Adipose tissue (tissue), 3 donors: Measurements from ENCODE around the gene IMPDH2. TPM values are rescaled to one million over a fixed set of nuclear protein-coding genes. Genes with fewer than 3 reads are reported as not detected.

Source experiments
- H3K27ac ChIP-seq: one replicate; pipeline ENCODE4 v1.5.1; 2013; ENCODE audit warnings: low read depth, low read length
- WGBS, 3 donors: extraction: QIAGEN DNeasy Blood & Tissue Kit; methylation state at CpG; one replicate each; pipeline ENCODE4 v1.1.7; 2013; 5-methylcytosine and 5-hydroxymethylcytosine counted together
- polyA plus RNA-seq, 3 donors: library from polyadenylated mRNA; stranded (reverse); fragments of 200-250 nt; gene quantifications; one replicate each; pipeline ENCODE4 v1.2.3, GENCODE V29; 2013
- donor health status: healthy with polysubstance abuse.
- donor health status: Bipolar disorder and iron deficiency.
- donor health status: healthy.

The IMPDH2 gene
- 100 to 1,000 TPM; 124 to 247 (median 150) TPM for polyA plus RNA-seq

GRCh38 chr3:49028673-49029562 is at the start of gene IMPDH2:
IMPDH2 (minus strand) TSS chr3:49029398; CDS start chr3:49029350, 48 bp downstream.
- 1 to 3% (median 2%) methylated on average over 55 of the region's 55 CpGs for WGBS, 3 donors

GRCh38 chr3:49076646-49077045 is 47.4 kb upstream of the IMPDH2 start:
- H3K27ac ChIP-seq = no peak overlapping the region
- 75 to 89% (median 83%) methylated on average over 4 of the region's 4 CpGs for WGBS, 3 donors

More at GRCh38 chr3:49028673-49029562, at the start of gene IMPDH2:
- H3K27ac ChIP-seq = no peak within 1 kb of the TSS

DNA sequence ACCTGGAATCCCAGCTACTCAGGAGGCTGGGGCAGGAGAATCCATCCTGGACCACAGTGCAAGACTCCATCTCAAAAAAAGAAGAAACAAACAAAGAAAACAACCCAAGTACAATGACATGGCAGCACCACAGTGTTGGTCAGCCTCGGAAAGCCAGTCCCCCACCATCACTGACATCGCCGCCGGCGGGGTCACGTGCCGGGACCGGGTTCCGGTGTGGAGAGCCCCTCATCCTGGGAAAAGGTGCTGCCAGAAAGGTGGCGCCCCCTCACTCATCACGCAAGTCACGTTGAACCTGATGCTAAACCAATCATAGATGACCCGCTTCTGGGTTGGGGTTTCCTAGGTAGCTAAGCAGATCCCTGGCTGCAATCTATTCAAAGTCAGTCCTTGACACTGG is 46.9 kb upstream of the IMPDH2 start:
- H3K27ac ChIP-seq = no peak overlapping the region
- 90 to 97% (median 96%) methylated on average over 13 of the region's 13 CpGs for WGBS, 3 donors

DNA sequence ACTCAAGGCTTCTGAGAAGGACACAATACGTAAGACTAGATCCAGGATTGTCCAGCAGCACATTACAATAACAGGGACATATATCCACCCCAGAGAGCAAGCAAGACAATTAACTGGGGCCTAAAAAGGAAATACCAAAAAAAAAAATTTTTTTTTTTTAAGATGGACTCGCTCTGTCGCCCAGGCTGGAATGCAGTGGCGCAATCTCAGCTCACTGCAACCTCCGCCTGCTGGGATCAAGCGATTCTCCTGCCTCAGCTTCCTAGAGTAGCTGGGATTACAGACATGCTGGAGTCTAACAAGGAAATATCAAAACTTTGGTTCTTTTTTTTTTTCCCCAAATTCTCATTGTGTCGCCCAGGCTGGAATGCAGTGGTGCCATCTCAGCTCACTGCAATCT is 28.8 kb upstream of the IMPDH2 start:
- 74 to 90% (median 79%) methylated on average over 7 of the region's 7 CpGs for WGBS, 3 donors
- no peak overlapping the region for H3K27ac ChIP-seq

GRCh38 chr3:49057268-49057667 is 28.1 kb upstream of the IMPDH2 start:
- 97 to 98% (median 98%) methylated on average over 10 of the region's 10 CpGs for WGBS, 3 donors
- H3K27ac ChIP-seq = no peak overlapping the region

DNA sequence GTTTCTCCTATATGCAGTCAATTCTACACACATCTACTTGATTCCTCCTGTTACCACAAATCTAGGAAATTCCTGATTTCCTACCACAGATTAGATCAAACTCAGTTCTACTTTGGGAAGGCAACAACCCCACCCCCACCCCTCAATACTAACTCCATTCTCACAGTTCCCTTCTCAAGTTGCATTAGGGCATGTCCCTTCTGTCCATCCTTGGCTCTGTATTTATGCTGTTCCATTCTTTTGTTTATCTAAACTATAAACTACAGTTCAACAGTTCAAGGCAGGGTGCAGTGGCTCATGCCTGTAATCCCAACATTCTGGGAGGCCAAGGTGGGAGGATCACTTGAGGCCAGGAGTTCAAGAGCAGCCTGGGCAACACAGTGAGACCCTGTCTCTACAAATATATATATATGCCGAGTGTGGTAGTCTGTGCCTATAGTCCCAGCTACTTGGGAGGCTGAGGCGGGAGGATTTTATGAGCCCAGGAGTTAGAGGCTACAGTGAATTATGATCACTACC is 25.2 kb upstream of the IMPDH2 start:
- H3K27ac ChIP-seq = no peak overlapping the region
- WGBS, 3 donors = 95 to 97% (median 96%) methylated on average over 2 of the region's 2 CpGs

DNA sequence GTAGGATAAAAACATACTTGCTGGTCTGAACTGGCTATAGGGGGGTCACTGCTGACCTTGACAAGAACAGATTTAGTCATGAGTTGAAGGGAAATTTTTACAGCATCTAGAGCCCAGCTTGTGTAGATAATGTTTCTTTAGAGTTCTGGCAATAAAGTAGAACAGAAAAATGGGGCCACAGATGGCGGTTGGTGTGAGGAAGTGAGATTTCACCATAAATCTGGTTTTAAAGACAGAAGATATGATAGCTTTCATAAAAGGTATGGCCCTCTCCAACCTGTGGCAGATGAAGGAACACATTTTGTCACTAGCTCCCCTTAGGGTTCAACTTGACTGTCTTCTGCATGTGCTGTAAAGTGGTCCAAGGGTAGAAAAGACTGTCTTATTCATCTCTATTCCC is 24.3 kb upstream of the IMPDH2 start:
- H3K27ac ChIP-seq = no peak overlapping the region
- WGBS, 3 donors = 57 to 93% (median 81%) methylated on average over 1 of the region's 1 CpG

GRCh38 chr3:49035281-49035680 is 6.1 kb upstream of the IMPDH2 start:
- WGBS, 3 donors = 69 to 90% (median 71%) methylated on average over 3 of the region's 3 CpGs
- H3K27ac ChIP-seq = no peak overlapping the region

- H3K27ac ChIP-seq = no peak overlapping the region
- 83 to 98% (median 88%) methylated on average over 2 of the region's 2 CpGs for WGBS, 3 donors
Observed at GRCh38 chr3:49034650-49035049, 5.5 kb upstream of the IMPDH2 start.

GRCh38 chr3:49032646-49033304 is 3.6 kb upstream of the IMPDH2 start:
- no peak overlapping the region for H3K27ac ChIP-seq
- 83 to 92% (median 83%) methylated on average over 6 of the region's 6 CpGs for WGBS, 3 donors

DNA sequence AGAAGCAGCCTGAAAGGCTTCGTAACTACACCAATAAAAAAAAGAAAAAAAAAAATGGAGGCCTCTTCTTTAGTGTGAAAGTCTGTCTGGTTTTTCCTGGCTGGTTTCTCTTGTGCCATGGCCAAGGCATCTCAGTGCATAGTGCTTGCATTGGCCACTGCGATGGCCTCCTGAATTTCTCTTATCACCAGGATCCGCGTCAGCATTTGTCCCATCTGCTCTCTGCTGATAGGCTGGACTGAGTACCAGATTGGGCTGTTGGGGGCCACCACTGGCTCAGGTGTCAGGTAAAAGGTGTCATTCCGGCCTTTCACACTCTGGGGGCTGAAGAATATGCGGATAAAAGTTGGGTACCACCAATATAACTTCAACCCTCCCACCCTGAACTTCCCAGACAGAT is 1.1 kb upstream of the IMPDH2 start:
- WGBS, 3 donors = 85 to 94% (median 92%) methylated on average over 6 of the region's 6 CpGs
- no peak overlapping the region for H3K27ac ChIP-seq

- WGBS, 3 donors = 1 to 4% (median 2%) methylated on average over 7 of the region's 7 CpGs
- no peak overlapping the region for H3K27ac ChIP-seq
Observed at GRCh38 chr3:49029563-49029884, 326 bp upstream of the IMPDH2 start.

- no peak overlapping the region for H3K27ac ChIP-seq
- WGBS, 3 donors = 71 to 84% (median 80%) methylated on average over 4 of the region's 4 CpGs
Observed at GRCh38 chr3:49028298-49028672, 913 bp downstream of the IMPDH2 start.

DNA sequence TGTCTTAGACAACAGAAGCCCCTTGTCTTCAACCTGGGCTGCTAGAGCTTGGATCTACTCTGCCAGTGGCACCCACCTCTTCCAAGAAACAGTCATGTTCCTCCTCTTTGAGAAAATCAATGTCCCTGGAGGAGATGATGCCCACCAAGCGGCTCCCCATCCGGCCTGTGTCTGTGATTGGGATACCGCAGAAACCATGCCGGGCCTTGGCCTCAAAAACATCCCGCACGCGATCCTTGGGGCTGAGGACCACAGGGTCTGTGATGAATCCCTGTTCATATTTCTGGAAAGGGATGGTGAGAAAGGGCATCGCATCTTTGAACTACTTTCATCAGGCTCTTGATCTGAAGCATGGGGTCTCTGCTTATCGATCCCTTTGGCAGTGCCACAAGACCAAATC is 1.6 kb downstream of the IMPDH2 start:
- H3K27ac ChIP-seq = no peak overlapping the region
- WGBS, 3 donors = 97 to 98% (median 98%) methylated on average over 9 of the region's 9 CpGs

GRCh38 chr3:49026536-49026935 is 2.7 kb downstream of the IMPDH2 start:
- WGBS, 3 donors = 96 to 98% (median 96%) methylated on average over 3 of the region's 3 CpGs
- H3K27ac ChIP-seq = no peak overlapping the region

DNA sequence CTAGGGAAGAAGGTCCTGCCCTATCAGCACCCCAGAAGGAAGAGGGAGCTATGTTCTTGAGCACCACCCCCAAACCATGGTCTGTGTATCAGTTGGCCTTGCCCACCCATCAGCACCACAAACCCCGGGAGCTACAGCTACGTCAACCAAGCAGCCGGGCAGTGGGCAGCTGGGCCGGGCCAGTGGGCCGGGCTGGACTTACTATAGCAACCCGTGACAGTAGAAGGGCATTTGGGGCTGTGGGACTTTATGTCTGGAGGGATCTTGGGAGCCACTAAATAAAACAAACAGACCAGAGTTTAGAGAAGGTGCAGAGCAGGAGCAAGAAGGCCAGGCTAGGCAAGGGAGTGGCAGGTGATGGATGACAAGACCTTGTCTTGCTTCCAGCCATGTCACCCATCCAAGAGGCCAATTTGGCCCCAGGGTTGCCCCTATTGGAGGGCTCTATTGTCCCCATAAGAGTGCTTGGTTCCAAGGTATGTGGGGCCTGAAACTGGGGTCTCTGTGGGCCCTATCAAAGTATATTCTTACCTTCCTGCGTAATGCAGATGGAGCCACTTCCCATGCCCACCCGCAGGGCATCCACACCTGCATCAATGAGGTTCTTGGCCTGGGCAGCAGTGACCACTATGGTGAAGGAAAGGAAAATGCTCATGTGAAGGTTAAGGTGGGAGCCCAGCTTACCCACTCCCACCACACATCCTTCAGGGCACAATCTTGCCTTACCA is 3.2 kb downstream of the IMPDH2 start:
- 90 to 93% (median 91%) methylated on average over 8 of the region's 8 CpGs for WGBS, 3 donors
- H3K27ac ChIP-seq = no peak overlapping the region

DNA sequence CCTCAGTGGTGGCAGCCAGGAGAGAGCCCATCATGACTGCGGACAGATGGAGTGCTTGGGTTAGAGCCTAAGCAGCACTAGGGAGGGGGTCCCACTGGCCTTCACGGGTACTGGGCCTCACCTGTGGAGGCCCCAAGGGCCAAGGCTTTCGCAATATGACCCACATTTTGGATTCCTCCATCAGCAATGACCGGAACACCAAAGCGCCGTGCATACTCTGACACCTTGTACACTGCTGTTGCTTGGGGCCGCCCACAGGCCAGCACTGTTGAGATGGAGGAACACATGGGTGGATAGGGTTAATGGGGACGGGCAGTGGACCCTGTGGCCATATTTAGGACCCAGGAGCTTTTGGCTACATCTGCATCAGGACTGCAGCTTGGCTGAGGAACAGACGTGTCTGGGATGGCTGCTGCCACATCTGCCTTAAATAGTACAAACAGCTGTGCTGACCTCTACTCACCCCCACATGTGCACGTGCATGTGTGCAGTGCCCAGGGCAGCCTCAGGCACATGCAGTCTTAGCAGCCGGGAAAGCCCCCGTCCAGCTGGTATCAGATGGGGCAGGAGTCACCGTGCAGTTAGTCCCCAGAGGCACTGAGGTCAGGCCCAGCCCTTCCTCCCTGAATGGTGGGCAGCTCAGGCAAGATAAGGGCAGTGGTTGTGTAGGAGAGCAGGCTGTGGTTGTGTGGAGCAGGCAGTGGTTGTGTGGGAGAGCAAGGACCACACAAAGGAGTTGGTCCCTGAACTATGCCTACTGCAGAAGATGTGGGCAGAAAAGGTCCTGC is 4.0 kb downstream of the IMPDH2 start:
- 65 to 73% (median 71%) methylated on average over 13 of the region's 13 CpGs for WGBS, 3 donors
- no peak overlapping the region for H3K27ac ChIP-seq

DNA sequence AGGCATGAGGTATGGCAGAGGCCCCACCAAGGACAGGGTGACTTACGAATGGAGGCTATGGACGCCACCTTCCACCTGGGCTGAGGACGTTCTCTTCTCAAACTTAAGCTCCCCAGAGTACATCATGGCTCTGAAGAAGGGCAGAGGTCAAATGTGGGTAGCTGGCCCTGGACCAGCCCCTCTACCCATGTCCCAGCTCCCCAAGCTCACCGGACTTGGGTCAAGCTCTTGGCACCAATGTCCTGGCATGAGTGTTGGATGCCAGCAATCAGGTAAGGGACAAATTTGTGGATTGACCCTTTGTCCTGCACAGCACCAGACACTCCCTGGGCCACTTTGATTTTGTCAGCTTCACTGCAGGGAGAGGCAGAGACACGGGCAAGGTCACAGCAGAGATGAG is 4.7 kb downstream of the IMPDH2 start:
- H3K27ac ChIP-seq = no peak overlapping the region
- WGBS, 3 donors = 66 to 75% (median 69%) methylated on average over 5 of the region's 5 CpGs
